WTC11 (cell line): ENCODE measurements around the gene ASB2. TPM values are rescaled to one million over a fixed set of nuclear protein-coding genes. Genes with fewer than 3 reads are reported as not detected.

ENCODE experiments used
- ATAC-seq: fragments of 200-7000 bp; cut with Tn5 transposase; 2 replicates; pipeline ENCODE4 v1.10.0; 2021; ENCODE audit warnings: mild to moderate bottlenecking, moderate library complexity
- CTCF ChIA-PET: fragments of 300-600 bp; sonication (Branson Sonifier 250); formaldehyde crosslinking; loops from one replicate; lab custom pipeline; 2021; ENCODE audit warnings: antibody characterized with exemption; lab: Charles Lee
- POLR2A ChIA-PET: fragments of 350-600 bp; sonication (Branson Sonifier 250); formaldehyde crosslinking; loops from one replicate; lab custom pipeline; 2021; ENCODE audit warnings: antibody characterized with exemption; lab: Charles Lee
- DNase-seq: peaks from one replicate; pipeline ENCODE4 v3.0.0; 2021; ENCODE audit warnings: low spot score
- H3K27ac Mint-ChIP-seq: 2 replicates; pipeline ENCODE4 v1.8.0; 2021; ENCODE audit warnings: mixed read lengths
- H3K27me3 Mint-ChIP-seq: 2 replicates; pipeline ENCODE4 v1.8.0; 2021; ENCODE audit warnings: low read depth, mild to moderate bottlenecking, moderate library complexity, mixed read lengths
- H3K36me3 Mint-ChIP-seq: 2 replicates; pipeline ENCODE4 v1.8.0; 2021; ENCODE audit warnings: mixed read lengths
- H3K4me1 Mint-ChIP-seq: 2 replicates; pipeline ENCODE4 v1.8.0; 2022; ENCODE audit warnings: mixed read lengths
- H3K4me3 Mint-ChIP-seq: 2 replicates; pipeline ENCODE4 v1.8.0; 2021; ENCODE audit warnings: mild to moderate bottlenecking, moderate library complexity, mixed read lengths
- H3K9me3 Mint-ChIP-seq: 2 replicates; pipeline ENCODE4 v1.8.0; 2021; ENCODE audit warnings: mixed read lengths
- CREB1 ChIP-seq: sonication (generic); formaldehyde crosslinking; IDR thresholded peaks from 2 replicates; pipeline ENCODE4 v1.8.0; 2023; ENCODE audit warnings: mild to moderate bottlenecking, missing genetic modification reagents
- CREM ChIP-seq: sonication (generic); formaldehyde crosslinking; IDR thresholded peaks from 2 replicates; pipeline ENCODE4 v1.8.1; 2022; ENCODE audit warnings: mild to moderate bottlenecking, missing genetic modification reagents, moderate library complexity
- FOXK1 ChIP-seq: sonication (generic); formaldehyde crosslinking; IDR thresholded peaks from 2 replicates; pipeline ENCODE4 v1.8.0; 2022; ENCODE audit warnings: mild to moderate bottlenecking, moderate library complexity, missing genetic modification reagents
- JUN ChIP-seq: sonication (generic); formaldehyde crosslinking; IDR thresholded peaks from 2 replicates; pipeline ENCODE4 v1.8.0; 2023; ENCODE audit warnings: mild to moderate bottlenecking, missing genetic modification reagents
- SMAD4 ChIP-seq: sonication (generic); formaldehyde crosslinking; IDR thresholded peaks from 2 replicates; pipeline ENCODE4 v1.8.0; 2022; ENCODE audit warnings: mild to moderate bottlenecking, missing genetic modification reagents
- TEAD1 ChIP-seq: sonication (generic); formaldehyde crosslinking; IDR thresholded peaks from 2 replicates; pipeline ENCODE4 v1.8.0; 2022; ENCODE audit warnings: mild to moderate bottlenecking, missing genetic modification reagents
- ZNF317 ChIP-seq: sonication (generic); formaldehyde crosslinking; IDR thresholded peaks from 2 replicates; pipeline ENCODE4 v1.8.1; 2023; ENCODE audit warnings: low read depth, mild to moderate bottlenecking, moderate library complexity, missing genetic modification reagents, borderline replicate concordance
- ZNF423 ChIP-seq: fragments of 250-450 bp; sonication (Bioruptor Pico); IDR thresholded peaks from 2 replicates; pipeline ENCODE4 v2.1.2; 2022; ENCODE audit warnings: mild to moderate bottlenecking, moderate library complexity
- total RNA-seq: library from RNA; stranded (reverse); gene quantifications from 3 replicates; pipeline ENCODE4 v1.2.3, GENCODE V29; 2021
- TF ChIP-seq, protein P1 (sequence below): fragments of 200-600 bp; IDR thresholded peaks from 2 replicates; pipeline ENCODE4 v1.8.0; 2022; ENCODE audit warnings: antibody characterized with exemption
- TF ChIP-seq, protein P2 (sequence below): sonication (generic); formaldehyde crosslinking; conservative IDR thresholded peaks from 2 replicates; pipeline ENCODE4 v1.8.1; 2023; ENCODE audit warnings: mild to moderate bottlenecking, low read depth, missing genetic modification reagents, moderate library complexity
- TF ChIP-seq, protein P3 (sequence below): fragments of 250-450 bp; sonication (Bioruptor Pico); IDR thresholded peaks from 2 replicates; pipeline ENCODE4 v1.9.0; 2021; ENCODE audit warnings: mild to moderate bottlenecking, borderline replicate concordance
- TF ChIP-seq, protein P4 (sequence below): sonication (generic); formaldehyde crosslinking; conservative IDR thresholded peaks from 2 replicates; pipeline ENCODE4 v1.8.1; 2022; ENCODE audit warnings: mild to moderate bottlenecking, missing genetic modification reagents
- TF ChIP-seq, protein P5 (sequence below): sonication (generic); formaldehyde crosslinking; IDR thresholded peaks from 2 replicates; pipeline ENCODE4 v1.8.1; 2023; ENCODE audit warnings: mild to moderate bottlenecking, missing genetic modification reagents
- TF ChIP-seq, protein P6 (sequence below): fragments of 250-450 bp; sonication (Bioruptor Pico); IDR thresholded peaks from 2 replicates; pipeline ENCODE4 v1.9.0; 2021; ENCODE audit warnings: mild to moderate bottlenecking

Gene ASB2
- total RNA-seq, 1 experiment from 2014 or later: 0.37 TPM

DNA sequence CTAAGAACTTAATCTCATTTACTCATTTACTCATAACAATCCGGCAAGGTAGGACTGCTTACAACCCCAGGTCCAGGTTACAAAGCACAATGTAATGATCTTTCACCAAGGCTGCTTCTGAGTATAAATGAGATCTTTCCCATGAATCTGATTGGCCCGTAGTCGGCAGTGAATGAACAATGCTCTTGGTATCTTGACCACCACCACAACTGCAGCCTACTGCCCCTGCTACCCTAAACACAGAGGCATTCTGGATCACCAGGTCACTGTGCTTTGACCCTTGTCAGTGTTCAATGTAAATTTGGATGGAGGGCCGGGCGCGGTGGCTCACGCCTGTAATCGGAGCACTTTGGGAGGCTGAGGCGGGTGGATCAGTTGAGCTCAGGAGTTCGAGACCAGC, 33.3 kb downstream of the ASB2 start:
- CTCF ChIA-PET: interaction anchor here (0.8 to 1.3 kb wide), 3 partner anchors 58 to 189 kb away, joined by 3 read pairs; no protein-coding TSS in a partner anchor

More for the DNA sequence above, 33.3 kb downstream of the ASB2 start:
- peaks cover 8% of the 10 kb centered on the region for H3K4me1 Mint-ChIP-seq
- H3K36me3 Mint-ChIP-seq: no peaks in the 10 kb centered on the region
- H3K9me3 Mint-ChIP-seq: no peaks in the 10 kb centered on the region
- POLR2A ChIA-PET: no interaction called here
- no peak overlapping the region for H3K27ac Mint-ChIP-seq
- TF ChIP-seq SMAD4 (CRISPR knock-in tag) (no peak), ZNF317 (CRISPR knock-in tag) (no peak), ZNF423 (CRISPR knock-in tag) (no peak), CREM (CRISPR knock-in tag) (no peak), JUN (no peak), TEAD1 (CRISPR knock-in tag) (no peak), CREB1 (CRISPR knock-in tag) (no peak), FOXK1 (no peak)
- TF ChIP-seq, protein P1, sequence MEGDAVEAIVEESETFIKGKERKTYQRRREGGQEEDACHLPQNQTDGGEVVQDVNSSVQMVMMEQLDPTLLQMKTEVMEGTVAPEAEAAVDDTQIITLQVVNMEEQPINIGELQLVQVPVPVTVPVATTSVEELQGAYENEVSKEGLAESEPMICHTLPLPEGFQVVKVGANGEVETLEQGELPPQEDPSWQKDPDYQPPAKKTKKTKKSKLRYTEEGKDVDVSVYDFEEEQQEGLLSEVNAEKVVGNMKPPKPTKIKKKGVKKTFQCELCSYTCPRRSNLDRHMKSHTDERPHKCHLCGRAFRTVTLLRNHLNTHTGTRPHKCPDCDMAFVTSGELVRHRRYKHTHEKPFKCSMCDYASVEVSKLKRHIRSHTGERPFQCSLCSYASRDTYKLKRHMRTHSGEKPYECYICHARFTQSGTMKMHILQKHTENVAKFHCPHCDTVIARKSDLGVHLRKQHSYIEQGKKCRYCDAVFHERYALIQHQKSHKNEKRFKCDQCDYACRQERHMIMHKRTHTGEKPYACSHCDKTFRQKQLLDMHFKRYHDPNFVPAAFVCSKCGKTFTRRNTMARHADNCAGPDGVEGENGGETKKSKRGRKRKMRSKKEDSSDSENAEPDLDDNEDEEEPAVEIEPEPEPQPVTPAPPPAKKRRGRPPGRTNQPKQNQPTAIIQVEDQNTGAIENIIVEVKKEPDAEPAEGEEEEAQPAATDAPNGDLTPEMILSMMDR: no peak
- TF ChIP-seq, protein P2, sequence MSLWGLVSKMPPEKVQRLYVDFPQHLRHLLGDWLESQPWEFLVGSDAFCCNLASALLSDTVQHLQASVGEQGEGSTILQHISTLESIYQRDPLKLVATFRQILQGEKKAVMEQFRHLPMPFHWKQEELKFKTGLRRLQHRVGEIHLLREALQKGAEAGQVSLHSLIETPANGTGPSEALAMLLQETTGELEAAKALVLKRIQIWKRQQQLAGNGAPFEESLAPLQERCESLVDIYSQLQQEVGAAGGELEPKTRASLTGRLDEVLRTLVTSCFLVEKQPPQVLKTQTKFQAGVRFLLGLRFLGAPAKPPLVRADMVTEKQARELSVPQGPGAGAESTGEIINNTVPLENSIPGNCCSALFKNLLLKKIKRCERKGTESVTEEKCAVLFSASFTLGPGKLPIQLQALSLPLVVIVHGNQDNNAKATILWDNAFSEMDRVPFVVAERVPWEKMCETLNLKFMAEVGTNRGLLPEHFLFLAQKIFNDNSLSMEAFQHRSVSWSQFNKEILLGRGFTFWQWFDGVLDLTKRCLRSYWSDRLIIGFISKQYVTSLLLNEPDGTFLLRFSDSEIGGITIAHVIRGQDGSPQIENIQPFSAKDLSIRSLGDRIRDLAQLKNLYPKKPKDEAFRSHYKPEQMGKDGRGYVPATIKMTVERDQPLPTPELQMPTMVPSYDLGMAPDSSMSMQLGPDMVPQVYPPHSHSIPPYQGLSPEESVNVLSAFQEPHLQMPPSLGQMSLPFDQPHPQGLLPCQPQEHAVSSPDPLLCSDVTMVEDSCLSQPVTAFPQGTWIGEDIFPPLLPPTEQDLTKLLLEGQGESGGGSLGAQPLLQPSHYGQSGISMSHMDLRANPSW (CRISPR knock-in tag): no peak
- TF ChIP-seq, protein P3, sequence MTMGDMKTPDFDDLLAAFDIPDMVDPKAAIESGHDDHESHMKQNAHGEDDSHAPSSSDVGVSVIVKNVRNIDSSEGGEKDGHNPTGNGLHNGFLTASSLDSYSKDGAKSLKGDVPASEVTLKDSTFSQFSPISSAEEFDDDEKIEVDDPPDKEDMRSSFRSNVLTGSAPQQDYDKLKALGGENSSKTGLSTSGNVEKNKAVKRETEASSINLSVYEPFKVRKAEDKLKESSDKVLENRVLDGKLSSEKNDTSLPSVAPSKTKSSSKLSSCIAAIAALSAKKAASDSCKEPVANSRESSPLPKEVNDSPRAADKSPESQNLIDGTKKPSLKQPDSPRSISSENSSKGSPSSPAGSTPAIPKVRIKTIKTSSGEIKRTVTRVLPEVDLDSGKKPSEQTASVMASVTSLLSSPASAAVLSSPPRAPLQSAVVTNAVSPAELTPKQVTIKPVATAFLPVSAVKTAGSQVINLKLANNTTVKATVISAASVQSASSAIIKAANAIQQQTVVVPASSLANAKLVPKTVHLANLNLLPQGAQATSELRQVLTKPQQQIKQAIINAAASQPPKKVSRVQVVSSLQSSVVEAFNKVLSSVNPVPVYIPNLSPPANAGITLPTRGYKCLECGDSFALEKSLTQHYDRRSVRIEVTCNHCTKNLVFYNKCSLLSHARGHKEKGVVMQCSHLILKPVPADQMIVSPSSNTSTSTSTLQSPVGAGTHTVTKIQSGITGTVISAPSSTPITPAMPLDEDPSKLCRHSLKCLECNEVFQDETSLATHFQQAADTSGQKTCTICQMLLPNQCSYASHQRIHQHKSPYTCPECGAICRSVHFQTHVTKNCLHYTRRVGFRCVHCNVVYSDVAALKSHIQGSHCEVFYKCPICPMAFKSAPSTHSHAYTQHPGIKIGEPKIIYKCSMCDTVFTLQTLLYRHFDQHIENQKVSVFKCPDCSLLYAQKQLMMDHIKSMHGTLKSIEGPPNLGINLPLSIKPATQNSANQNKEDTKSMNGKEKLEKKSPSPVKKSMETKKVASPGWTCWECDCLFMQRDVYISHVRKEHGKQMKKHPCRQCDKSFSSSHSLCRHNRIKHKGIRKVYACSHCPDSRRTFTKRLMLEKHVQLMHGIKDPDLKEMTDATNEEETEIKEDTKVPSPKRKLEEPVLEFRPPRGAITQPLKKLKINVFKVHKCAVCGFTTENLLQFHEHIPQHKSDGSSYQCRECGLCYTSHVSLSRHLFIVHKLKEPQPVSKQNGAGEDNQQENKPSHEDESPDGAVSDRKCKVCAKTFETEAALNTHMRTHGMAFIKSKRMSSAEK: no peak
- TF ChIP-seq, protein P4, sequence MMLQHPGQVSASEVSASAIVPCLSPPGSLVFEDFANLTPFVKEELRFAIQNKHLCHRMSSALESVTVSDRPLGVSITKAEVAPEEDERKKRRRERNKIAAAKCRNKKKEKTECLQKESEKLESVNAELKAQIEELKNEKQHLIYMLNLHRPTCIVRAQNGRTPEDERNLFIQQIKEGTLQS (CRISPR knock-in tag): no peak
- TF ChIP-seq, protein P5, sequence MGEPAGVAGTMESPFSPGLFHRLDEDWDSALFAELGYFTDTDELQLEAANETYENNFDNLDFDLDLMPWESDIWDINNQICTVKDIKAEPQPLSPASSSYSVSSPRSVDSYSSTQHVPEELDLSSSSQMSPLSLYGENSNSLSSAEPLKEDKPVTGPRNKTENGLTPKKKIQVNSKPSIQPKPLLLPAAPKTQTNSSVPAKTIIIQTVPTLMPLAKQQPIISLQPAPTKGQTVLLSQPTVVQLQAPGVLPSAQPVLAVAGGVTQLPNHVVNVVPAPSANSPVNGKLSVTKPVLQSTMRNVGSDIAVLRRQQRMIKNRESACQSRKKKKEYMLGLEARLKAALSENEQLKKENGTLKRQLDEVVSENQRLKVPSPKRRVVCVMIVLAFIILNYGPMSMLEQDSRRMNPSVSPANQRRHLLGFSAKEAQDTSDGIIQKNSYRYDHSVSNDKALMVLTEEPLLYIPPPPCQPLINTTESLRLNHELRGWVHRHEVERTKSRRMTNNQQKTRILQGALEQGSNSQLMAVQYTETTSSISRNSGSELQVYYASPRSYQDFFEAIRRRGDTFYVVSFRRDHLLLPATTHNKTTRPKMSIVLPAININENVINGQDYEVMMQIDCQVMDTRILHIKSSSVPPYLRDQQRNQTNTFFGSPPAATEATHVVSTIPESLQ: no peak
- TF ChIP-seq, protein P6, sequence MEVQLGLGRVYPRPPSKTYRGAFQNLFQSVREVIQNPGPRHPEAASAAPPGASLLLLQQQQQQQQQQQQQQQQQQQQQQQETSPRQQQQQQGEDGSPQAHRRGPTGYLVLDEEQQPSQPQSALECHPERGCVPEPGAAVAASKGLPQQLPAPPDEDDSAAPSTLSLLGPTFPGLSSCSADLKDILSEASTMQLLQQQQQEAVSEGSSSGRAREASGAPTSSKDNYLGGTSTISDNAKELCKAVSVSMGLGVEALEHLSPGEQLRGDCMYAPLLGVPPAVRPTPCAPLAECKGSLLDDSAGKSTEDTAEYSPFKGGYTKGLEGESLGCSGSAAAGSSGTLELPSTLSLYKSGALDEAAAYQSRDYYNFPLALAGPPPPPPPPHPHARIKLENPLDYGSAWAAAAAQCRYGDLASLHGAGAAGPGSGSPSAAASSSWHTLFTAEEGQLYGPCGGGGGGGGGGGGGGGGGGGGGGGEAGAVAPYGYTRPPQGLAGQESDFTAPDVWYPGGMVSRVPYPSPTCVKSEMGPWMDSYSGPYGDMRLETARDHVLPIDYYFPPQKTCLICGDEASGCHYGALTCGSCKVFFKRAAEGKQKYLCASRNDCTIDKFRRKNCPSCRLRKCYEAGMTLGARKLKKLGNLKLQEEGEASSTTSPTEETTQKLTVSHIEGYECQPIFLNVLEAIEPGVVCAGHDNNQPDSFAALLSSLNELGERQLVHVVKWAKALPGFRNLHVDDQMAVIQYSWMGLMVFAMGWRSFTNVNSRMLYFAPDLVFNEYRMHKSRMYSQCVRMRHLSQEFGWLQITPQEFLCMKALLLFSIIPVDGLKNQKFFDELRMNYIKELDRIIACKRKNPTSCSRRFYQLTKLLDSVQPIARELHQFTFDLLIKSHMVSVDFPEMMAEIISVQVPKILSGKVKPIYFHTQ (CRISPR knock-in tag): no peak
- TF ChIP-seq, all 79 proteins: peak for 0
- Mint-ChIP-seq H3K4me3 (no peak overlapping the region), H3K27me3 (peaks cover 22% of the 10 kb centered on the region)
- no peak for DNase-seq
- no peak for ATAC-seq
